Right ventricle myocardium superior (tissue), 1 donor: ENCODE measurements around the gene ZFYVE16. TPM values are rescaled to one million over a fixed set of nuclear protein-coding genes. Genes with fewer than 3 reads are reported as not detected.
"Not testable (repeated sequence)": the region's sequence is repeated elsewhere in the genome, so short reads cannot be mapped to it uniquely, and the experiment has no call there.

Experiments used
- ATAC-seq: fragments of 200-7000 bp; cut with Tn5 transposase; one replicate; pipeline ENCODE4 v1.9.1; 2020; ENCODE audit warnings: mild to moderate bottlenecking; ENCODE audit not compliant: poor library complexity
- DNase-seq: peaks from one replicate; pipeline ENCODE4 v3.0.0-alpha.2; 2020
- intact Hi-C: fragments of 100-400 bp; cut with DNase I; formaldehyde crosslinking; loops from one replicate; pipeline ENCODE4 v1.11.2; 2022
- total RNA-seq: library from RNA; stranded (reverse); fragmentation: NEBNext Ultra II Directional; extraction: Animal tissue kit (Norgen Biotek cat#: 25700); gene quantifications from one replicate; pipeline ENCODE4 v1.2.1, GENCODE V29; 2021
- donor health status: DM: no; HTN: yes; CAD: no; lungs with severe emphysema.

Gene ZFYVE16
- total RNA-seq, 1 donor from 2014 or later, result 29.6 TPM

DNA sequence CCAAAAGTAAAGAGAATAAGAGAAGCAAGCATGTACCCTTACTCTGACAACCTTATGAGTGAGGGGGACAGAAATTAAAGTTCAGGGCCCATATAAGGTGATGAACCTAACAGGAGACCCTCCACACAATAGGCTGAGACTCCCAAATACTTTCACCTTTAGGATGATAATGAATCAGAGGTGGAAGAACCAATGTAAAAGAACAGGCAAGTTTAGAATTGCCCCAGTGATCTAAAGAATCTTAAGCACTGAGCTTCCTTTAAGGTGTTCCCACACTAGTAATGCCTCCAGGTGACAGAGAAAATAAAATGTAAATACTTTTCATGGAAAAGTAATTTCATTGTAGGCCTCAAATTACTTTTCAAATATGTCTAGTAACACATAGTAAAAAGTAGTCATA, 71.8 kb downstream of the ZFYVE16 start:
- DNase-seq (no peak), ATAC-seq (no peak)
- intact Hi-C loops, result loop anchor here (10.0 kb wide), 2 partner anchors 185 to 715 kb away; no protein-coding TSS in a partner anchor

DNA sequence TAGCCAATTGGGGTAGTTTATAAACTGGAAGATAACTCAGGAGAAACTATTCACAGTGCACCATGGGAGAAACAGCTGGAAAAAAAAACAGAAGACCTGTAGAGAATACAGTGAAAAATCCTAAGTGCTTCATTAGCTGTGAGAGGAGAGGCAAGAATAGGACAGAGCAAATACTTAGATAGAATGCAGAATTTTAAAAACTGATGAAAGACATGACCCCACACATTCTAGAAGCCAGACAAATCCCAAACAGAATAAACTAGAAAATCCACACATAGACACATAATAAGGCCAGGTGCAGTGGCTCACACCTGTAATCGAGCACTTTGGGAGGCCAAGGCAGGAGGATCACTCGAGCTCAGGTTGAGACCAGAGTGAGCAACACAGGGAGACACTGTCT, 72.5 kb downstream of the ZFYVE16 start:
- intact Hi-C loops, result loop anchor here (10.0 kb wide), 2 partner anchors 184 to 714 kb away; no protein-coding TSS in a partner anchor
- DNase-seq (no peak), ATAC-seq (no peak)

- ATAC-seq (peak; percentile 85), DNase-seq (no peak)
- intact Hi-C loops, result loop anchor here (10.0 kb wide), 2 partner anchors 184 to 714 kb away; no protein-coding TSS in a partner anchor
Observed at GRCh38 chr5:80481019-80481893, 73.4 kb downstream of the ZFYVE16 start.

- DNase-seq (no peak), ATAC-seq (no peak)
- intact Hi-C loops, result loop anchor here (10.0 kb wide), 2 partner anchors 182 to 712 kb away; no protein-coding TSS in a partner anchor
Observed at GRCh38 chr5:80482578-80482977, 74.7 kb downstream of the ZFYVE16 start.

DNA sequence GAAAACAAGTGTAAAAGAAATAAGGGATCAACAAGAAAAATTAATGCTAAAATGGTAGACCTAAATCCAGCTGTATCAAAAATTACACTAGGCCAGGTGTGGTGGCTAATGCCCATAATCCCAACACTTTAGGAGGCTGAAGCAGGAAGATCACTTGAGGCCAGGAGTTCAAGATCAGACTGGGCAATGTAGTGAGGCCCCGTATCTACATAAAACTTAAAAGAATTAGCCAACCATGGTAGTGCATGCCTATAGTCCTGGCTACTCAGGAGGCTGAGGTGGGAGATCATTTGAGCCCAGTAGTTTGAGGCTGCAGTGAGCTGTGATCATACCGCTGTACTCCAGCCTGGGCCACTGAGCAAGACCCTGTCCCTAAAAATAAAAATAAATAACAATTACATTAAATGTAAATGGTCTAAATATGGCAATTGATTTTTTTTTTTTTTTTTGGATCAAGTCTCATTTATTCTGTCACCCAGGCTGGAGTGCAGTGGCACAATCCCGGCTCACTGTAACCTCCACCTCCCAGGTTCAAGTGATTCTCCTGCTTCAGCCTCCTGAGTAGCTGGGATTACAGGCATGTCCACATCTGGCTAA, 75.9 kb downstream of the ZFYVE16 start:
- DNase-seq (no peak), ATAC-seq (no peak)
- intact Hi-C loops, result loop anchor here (10.0 kb wide), 2 partner anchors 181 to 711 kb away; no protein-coding TSS in a partner anchor

GRCh38 chr5:80487444-80487828, 79.6 kb downstream of the ZFYVE16 start:
- intact Hi-C loops, result loop anchor here (10.0 kb wide), 2 partner anchors 177 to 707 kb away; no protein-coding TSS in a partner anchor
- ATAC-seq (no peak), DNase-seq (no peak)

- intact Hi-C loops, result loop anchor here (10.0 kb wide), 2 partner anchors 177 to 707 kb away; no protein-coding TSS in a partner anchor
- peak; percentile 97 for ATAC-seq
Observed at GRCh38 chr5:80487829-80488721, 80.2 kb downstream of the ZFYVE16 start, which contains the start of gene FAM151B. FAM151B (plus strand) TSS chr5:80488100; CDS start chr5:80488124, 24 bp downstream.

DNA sequence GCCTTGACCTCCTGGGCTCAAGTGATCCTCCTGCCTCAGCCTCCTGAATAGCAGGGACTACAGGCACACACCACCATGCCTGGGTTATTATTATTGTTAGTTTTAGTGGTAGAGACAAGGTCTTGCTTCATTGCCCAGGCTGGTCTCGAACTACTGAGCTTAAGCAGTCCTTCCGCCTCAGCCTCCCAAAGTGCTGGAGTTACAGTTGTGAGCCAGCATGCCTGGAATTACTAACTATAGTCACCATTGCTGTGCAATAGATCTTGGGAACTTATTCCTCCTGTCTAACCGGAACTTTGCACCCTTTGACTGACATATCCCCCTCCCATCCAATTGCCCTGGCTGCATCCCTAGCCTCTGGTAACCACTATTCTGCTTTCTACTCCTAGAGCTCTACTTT, 83.4 kb downstream of the ZFYVE16 start:
- intact Hi-C loops, result no loop called here
- DNase-seq (no peak), ATAC-seq (no peak)

More at GRCh38 chr5:80487829-80488721, 80.2 kb downstream of the ZFYVE16 start, which contains the start of gene FAM151B:
- DNase-seq, result peak; percentile 89

- ATAC-seq (no peak), DNase-seq (no peak)
- intact Hi-C loops, result no loop called here
Observed at GRCh38 chr5:80492741-80493140, 84.9 kb downstream of the ZFYVE16 start.

- intact Hi-C loops, DNase-seq, ATAC-seq: not testable (repeated sequence)
Observed at GRCh38 chr5:80493443-80493842, 85.6 kb downstream of the ZFYVE16 start.

- intact Hi-C loops, result no loop called here
- no peak for DNase-seq
- ATAC-seq, result no peak
Observed at GRCh38 chr5:80495891-80496290, 88.0 kb downstream of the ZFYVE16 start.

DNA sequence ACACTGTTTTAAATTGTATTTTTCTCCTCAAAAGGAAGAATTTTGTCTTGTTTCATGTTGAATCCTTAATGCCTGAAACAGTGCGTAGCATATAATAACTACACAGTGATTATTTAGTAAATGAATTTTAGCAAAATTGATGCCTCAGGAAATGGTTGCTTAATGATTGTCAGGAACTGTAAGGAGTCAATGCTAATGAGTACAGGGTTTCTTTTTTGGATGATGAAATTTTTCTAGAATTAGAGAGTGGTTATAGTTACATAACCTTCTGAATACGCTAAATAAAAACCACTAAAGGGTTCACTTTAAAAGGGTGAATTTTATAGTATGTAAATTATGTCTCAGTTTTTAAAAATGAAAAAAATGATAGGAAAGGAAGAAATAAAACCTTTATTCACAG, 94.9 kb downstream of the ZFYVE16 start:
- intact Hi-C loops, result no loop called here
- ATAC-seq (no peak), DNase-seq (no peak)

DNA sequence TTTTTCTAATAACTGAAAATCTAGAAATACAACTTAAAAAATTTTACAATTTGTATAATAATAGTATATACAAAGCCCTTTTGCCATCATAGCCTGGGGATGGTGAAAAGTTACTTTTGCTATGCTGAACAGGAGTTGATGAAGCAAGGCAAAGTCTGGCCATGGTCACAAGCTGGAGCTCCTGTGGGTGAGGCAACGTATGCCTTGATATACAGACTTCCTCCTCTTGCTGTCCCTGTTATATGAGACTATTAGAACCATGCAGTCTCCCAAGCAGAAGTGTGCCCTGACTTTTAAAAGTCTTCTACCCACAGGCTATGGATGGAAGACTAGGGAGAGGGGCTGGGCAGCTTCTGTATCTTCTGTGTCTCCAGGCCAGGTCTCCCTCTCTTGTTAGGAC, 95.8 kb downstream of the ZFYVE16 start:
- ATAC-seq (no peak), DNase-seq (no peak)
- intact Hi-C loops, result no loop called here

DNA sequence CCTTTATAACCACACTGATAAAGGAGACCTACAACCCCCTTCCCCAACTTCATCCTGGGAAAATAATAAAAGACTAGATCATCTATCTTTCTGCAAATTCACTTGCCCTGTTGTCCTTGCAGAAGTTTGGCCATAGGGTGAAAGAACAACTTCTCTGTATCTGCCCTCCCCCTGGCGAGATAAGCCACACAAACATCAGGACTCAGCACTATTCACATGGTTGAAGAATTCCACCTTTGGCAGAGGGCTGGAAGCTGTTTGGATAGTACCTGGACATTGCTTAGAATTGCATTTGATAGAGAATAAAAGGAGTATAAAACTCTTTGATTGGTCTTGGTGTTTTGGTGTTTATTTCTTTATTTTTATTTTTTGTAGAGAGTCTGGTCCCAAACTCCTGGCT, 97.0 kb downstream of the ZFYVE16 start:
- DNase-seq, result no peak
- intact Hi-C loops, result no loop called here
- ATAC-seq, result no peak

DNA sequence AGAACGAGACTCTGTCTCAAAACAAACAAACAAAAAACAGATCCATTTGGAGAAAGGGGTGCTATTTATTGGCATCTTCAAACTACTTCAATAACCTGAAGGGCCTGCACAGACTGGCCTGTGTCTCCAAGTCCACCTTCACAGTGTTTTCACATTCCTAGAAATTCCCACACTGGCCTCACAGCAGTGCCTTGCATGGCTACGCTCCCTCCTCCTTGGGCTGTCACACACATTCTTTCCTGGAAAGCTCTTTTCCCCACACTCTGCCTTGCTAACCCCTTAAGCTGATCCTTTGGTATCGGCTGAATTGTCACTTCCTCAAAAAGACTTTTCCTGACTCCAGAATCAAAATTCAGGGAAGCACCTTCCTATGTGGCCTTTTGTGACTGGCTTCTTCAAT, 99.8 kb downstream of the ZFYVE16 start:
- no peak for DNase-seq
- intact Hi-C loops, result no loop called here
- ATAC-seq, result no peak

- intact Hi-C loops, result no loop called here
- ATAC-seq (no peak), DNase-seq (no peak)
Observed at GRCh38 chr5:80508844-80509243, 101.0 kb downstream of the ZFYVE16 start.

DNA sequence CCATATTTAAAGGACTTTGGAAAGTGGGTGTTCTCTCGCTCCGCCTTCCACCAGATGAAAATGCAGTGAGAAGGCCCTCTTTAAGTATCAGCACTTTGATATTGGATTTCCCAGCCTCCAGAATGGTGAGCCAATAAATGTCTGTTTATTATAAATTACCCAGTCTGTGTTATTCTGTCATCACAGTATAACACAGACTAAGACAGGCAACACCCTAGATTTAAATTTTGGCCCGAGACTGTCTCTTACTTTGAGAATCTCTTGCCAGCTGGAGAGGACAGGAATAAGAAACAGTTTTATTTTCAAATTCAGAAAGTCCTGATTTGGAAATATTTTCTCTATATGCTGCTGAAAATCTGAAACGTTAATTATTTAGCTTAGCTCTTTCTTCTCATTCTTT, 101.5 kb downstream of the ZFYVE16 start:
- no peak for DNase-seq
- ATAC-seq, result no peak
- intact Hi-C loops, result no loop called here

GRCh38 chr5:80516826-80517225, 109.0 kb downstream of the ZFYVE16 start:
- intact Hi-C loops, result no loop called here
- ATAC-seq, result no peak
- no peak for DNase-seq
